Measurements from ENCODE around the gene POLR1A. TPM values are rescaled to one million over a fixed set of nuclear protein-coding genes. Genes with fewer than 3 reads are reported as not detected.

POLR1A gene
- total and polyA plus RNA-seq, 2 of the 8 experiments (the other 6 are each of a cell fraction or from before 2014, with no cell fraction given) = 8.9 to 58.1 TPM

DNA sequence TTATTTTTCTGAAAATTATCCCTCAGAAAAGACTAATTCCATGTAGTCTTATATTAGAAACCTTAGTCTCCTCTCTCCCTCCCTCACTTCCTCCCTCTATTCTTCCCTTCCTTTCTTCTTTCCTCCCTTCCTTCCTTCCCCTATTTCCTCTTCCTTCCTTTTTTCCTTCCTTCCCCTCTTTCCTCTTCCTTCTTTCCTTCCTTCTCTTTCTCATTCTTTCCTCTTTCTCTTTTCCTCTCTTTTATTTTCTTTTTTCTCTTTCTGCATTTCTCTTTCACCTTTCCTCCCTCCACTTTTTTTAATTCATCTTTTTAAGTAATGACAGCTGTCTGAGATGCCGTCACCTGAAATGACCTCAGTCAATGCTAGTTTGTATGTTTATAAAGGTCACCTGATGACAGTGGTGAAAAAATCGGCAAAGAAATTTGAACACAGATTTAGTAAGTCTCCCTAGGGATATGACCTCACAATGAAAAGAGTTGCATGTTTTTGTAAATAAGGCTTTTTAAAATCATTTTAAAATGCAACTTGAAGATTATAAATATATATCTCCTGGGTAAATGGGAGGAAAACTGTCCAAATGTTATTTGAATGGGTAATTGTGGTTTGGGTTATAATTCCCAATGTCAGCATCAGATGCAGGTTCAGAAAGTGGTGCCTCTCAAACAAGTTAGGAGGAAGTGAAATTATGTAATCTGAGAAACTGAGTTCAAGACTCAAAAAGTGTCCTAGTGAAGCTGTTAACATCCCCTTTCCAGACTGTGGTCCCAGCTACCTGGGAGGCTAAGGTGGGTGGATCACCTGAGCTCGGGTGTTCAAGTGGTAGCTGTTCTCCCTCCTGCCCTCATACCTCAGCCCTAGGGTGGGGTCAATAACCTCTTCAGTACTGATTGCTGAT lies 126.6 kb downstream of the POLR1A start (continued):
- TF ChIP-seq, protein P1, sequence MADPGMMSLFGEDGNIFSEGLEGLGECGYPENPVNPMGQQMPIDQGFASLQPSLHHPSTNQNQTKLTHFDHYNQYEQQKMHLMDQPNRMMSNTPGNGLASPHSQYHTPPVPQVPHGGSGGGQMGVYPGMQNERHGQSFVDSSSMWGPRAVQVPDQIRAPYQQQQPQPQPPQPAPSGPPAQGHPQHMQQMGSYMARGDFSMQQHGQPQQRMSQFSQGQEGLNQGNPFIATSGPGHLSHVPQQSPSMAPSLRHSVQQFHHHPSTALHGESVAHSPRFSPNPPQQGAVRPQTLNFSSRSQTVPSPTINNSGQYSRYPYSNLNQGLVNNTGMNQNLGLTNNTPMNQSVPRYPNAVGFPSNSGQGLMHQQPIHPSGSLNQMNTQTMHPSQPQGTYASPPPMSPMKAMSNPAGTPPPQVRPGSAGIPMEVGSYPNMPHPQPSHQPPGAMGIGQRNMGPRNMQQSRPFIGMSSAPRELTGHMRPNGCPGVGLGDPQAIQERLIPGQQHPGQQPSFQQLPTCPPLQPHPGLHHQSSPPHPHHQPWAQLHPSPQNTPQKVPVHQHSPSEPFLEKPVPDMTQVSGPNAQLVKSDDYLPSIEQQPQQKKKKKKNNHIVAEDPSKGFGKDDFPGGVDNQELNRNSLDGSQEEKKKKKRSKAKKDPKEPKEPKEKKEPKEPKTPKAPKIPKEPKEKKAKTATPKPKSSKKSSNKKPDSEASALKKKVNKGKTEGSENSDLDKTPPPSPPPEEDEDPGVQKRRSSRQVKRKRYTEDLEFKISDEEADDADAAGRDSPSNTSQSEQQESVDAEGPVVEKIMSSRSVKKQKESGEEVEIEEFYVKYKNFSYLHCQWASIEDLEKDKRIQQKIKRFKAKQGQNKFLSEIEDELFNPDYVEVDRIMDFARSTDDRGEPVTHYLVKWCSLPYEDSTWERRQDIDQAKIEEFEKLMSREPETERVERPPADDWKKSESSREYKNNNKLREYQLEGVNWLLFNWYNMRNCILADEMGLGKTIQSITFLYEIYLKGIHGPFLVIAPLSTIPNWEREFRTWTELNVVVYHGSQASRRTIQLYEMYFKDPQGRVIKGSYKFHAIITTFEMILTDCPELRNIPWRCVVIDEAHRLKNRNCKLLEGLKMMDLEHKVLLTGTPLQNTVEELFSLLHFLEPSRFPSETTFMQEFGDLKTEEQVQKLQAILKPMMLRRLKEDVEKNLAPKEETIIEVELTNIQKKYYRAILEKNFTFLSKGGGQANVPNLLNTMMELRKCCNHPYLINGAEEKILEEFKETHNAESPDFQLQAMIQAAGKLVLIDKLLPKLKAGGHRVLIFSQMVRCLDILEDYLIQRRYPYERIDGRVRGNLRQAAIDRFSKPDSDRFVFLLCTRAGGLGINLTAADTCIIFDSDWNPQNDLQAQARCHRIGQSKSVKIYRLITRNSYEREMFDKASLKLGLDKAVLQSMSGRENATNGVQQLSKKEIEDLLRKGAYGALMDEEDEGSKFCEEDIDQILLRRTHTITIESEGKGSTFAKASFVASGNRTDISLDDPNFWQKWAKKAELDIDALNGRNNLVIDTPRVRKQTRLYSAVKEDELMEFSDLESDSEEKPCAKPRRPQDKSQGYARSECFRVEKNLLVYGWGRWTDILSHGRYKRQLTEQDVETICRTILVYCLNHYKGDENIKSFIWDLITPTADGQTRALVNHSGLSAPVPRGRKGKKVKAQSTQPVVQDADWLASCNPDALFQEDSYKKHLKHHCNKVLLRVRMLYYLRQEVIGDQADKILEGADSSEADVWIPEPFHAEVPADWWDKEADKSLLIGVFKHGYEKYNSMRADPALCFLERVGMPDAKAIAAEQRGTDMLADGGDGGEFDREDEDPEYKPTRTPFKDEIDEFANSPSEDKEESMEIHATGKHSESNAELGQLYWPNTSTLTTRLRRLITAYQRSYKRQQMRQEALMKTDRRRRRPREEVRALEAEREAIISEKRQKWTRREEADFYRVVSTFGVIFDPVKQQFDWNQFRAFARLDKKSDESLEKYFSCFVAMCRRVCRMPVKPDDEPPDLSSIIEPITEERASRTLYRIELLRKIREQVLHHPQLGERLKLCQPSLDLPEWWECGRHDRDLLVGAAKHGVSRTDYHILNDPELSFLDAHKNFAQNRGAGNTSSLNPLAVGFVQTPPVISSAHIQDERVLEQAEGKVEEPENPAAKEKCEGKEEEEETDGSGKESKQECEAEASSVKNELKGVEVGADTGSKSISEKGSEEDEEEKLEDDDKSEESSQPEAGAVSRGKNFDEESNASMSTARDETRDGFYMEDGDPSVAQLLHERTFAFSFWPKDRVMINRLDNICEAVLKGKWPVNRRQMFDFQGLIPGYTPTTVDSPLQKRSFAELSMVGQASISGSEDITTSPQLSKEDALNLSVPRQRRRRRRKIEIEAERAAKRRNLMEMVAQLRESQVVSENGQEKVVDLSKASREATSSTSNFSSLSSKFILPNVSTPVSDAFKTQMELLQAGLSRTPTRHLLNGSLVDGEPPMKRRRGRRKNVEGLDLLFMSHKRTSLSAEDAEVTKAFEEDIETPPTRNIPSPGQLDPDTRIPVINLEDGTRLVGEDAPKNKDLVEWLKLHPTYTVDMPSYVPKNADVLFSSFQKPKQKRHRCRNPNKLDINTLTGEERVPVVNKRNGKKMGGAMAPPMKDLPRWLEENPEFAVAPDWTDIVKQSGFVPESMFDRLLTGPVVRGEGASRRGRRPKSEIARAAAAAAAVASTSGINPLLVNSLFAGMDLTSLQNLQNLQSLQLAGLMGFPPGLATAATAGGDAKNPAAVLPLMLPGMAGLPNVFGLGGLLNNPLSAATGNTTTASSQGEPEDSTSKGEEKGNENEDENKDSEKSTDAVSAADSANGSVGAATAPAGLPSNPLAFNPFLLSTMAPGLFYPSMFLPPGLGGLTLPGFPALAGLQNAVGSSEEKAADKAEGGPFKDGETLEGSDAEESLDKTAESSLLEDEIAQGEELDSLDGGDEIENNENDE (IDR thresholded peaks at IDR 0.05; ENCODE audit: insufficient replicate concordance, low read length) = no peak
- TF ChIP-seq TBP (IDR thresholded peaks at IDR 0.05; ENCODE audit: low read depth, low read length) (no peak), TCF12 (IDR thresholded peaks at IDR 0.05; ENCODE audit: low read depth, low read length) (no peak), RFX5 (IDR thresholded peaks at IDR 0.05; ENCODE audit: borderline replicate concordance, low read depth, low read length) (no peak)
- TF ChIP-seq, protein P2, sequence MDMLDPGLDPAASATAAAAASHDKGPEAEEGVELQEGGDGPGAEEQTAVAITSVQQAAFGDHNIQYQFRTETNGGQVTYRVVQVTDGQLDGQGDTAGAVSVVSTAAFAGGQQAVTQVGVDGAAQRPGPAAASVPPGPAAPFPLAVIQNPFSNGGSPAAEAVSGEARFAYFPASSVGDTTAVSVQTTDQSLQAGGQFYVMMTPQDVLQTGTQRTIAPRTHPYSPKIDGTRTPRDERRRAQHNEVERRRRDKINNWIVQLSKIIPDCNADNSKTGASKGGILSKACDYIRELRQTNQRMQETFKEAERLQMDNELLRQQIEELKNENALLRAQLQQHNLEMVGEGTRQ (IDR thresholded peaks at IDR 0.05; ENCODE audit: low read length) = no peak

All from H1 (cell line).